ENCODE data around the gene FNDC7.
A peak's percentile ranks its signal among the peaks of the same experiment; 100 is the strongest.

The FNDC7 gene

DNA sequence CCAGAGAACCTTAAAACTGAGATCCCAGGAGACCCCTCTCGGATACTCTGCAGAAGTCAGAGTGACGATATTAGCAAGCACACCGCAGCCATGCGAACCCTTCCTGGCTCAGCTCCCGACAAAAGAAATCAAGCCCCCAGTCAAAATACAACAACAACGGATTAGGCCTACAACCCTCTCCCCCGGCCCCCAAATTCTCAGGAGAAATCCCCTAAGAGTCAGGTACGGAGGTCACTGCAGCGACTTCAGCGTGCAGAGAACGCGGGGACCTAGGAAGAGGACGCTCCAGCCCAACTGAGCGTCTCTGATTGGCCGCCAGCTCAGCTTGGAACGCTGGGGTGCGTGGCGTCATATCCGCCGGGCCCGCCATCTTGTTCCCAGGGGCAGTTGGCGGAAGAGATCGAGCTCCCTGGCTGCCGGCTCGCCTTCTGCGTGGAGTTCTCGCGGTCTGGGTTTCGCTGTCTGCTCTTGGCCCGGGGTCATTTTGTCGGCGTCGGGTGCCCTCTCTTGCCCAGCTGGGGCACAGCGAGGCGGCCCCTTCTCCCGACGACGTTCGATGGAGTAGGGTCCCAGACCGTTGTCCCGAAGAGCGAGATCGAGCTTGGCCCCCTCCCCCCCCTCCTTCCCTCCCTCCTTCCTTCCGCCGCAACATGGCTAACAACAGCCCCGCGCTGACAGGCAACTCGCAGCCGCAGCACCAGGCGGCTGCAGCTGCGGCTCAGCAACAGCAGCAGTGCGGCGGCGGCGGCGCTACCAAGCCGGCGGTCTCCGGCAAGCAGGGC, 20.6 kb upstream of the FNDC7 start, which contains the start of gene PRPF38B:
Gene PRPF38B, plus strand, starts transcription at position 369 of the 782 bp plus-strand sequence. Its CDS starts 282 bp downstream, at position 651.
- ChIA-PET POLR2A (interaction anchor here (0.5 to 2.5 kb wide), 54 partner anchors 11 to 1635 kb away, joined by 3 to 62 read pairs (median 4); partner anchors contain the start of genes CLCC1, EEIG2, SLC25A24 and STXBP3), CTCF (interaction anchor here (0.6 to 1.7 kb wide), 4 partner anchors 11 to 206 kb away, joined by 3 to 6 read pairs (median 4); no protein-coding TSS in a partner anchor)
- TF ChIP-seq, protein P1, sequence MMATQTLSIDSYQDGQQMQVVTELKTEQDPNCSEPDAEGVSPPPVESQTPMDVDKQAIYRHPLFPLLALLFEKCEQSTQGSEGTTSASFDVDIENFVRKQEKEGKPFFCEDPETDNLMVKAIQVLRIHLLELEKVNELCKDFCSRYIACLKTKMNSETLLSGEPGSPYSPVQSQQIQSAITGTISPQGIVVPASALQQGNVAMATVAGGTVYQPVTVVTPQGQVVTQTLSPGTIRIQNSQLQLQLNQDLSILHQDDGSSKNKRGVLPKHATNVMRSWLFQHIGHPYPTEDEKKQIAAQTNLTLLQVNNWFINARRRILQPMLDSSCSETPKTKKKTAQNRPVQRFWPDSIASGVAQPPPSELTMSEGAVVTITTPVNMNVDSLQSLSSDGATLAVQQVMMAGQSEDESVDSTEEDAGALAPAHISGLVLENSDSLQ (IDR thresholded peaks at IDR 0.05), result no peak
- peak; percentile 93 for TF ChIP-seq L3MBTL2 (conservative IDR thresholded peaks at IDR 0.05)
- no peak for TF ChIP-seq BHLHE40 (IDR thresholded peaks at IDR 0.05; ENCODE audit: borderline replicate concordance)
- peak; percentile 70 for TF ChIP-seq NFRKB (IDR thresholded peaks at IDR 0.05)
- TF ChIP-seq ELF4 (IDR thresholded peaks at IDR 0.05), result peak; percentile 83
- DNase-seq (ENCODE audit: extremely low spot score), result peak; percentile 95

DNA sequence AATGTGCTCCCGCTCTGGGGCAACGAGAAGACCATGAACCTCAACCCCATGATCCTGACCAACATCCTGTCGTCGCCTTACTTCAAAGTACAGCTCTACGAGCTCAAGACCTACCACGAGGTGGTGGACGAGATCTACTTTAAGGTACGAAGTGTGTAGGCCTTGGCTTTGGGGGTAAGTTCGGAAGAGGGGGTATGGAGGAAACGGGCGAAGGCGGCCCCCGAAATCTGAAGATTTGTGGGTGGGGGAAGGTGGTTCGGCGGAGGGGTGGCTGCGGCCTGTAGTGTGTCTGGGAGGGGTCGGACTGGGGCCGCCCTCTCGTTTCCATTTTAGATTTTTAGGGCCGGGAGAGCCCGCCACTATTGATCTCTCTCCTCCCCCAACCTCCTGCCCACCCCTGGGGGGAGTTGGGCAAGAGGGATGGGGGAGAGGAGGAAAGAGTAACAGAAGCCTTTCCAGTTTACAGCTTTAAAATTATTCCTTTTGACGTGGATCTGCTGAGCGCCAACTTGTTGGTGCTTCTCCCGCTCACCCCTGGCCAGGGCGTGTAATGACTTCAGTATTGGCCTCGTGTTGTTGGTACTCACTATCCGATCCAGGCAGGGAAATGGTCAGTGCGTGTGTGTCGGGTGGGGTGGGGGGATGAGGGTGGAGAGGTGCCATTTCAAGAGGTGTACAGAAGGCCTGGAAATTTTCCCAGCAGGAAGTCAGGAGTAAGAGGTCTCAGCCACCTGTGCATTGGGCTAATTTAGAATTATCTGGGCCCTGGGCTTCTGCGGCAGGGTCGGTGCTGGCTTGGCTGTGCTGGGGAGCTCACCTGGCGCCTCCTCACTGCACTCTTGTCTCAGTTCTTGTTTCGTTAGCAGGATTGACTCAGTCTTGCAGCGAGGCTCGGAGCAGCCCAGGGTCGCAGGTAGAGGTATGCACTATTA, 19.7 kb upstream of the FNDC7 start:
- POLR2A ChIA-PET, result interaction anchor here (0.8 to 2.5 kb wide), 46 partner anchors 11 to 493 kb away, joined by 3 to 62 read pairs (median 4); partner anchors contain the start of genes CLCC1, EEIG2, SLC25A24 and STXBP3
- DNase-seq (ENCODE audit: extremely low spot score), result peak; percentile 53

DNA sequence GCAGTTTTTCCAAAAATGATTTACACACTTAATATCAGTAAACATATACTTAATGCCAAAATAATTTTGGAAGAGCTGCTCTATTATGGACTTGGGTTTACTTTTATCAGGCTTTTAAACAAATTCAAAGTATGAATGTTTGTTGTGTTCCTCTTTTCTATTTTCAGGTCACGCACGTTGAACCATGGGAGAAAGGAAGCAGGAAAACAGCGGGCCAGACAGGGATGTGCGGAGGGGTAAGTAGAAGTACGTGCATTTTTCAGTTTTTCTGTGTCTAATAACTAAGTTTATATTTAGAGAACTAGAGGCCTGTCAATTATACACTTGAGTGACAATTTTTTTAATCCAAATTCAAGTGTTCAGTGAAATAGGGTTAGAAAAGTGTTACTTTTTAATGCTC, 17.2 kb upstream of the FNDC7 start:
- ChIA-PET POLR2A (no interaction called here), CTCF (no interaction called here)
- DNase-seq (ENCODE audit: extremely low spot score), result no peak
- no peak for TF ChIP-seq FOXK2 (IDR thresholded peaks at IDR 0.05)
- TF ChIP-seq, protein P1 (IDR thresholded peaks at IDR 0.05), result no peak
- TF ChIP-seq ELF4 (IDR thresholded peaks at IDR 0.05), result no peak
- TF ChIP-seq BHLHE40 (IDR thresholded peaks at IDR 0.05; ENCODE audit: borderline replicate concordance), result no peak
- no peak for TF ChIP-seq TARDBP (IDR thresholded peaks at IDR 0.05)
- TF ChIP-seq ARNT (IDR thresholded peaks at IDR 0.05), result no peak
- no peak for TF ChIP-seq L3MBTL2 (conservative IDR thresholded peaks at IDR 0.05)
- TF ChIP-seq CTBP1 (IDR thresholded peaks at IDR 0.05; ENCODE audit: borderline replicate concordance), result no peak
- TF ChIP-seq ZNF384 (IDR thresholded peaks at IDR 0.05), result no peak
- TF ChIP-seq HDGF (IDR thresholded peaks at IDR 0.05; ENCODE audit: borderline replicate concordance), result no peak
- no peak for TF ChIP-seq SP1 (IDR thresholded peaks at IDR 0.05)
- TF ChIP-seq SUZ12 (IDR thresholded peaks at IDR 0.05), result no peak
- TF ChIP-seq FOXM1 (IDR thresholded peaks at IDR 0.05; ENCODE audit: borderline replicate concordance), result no peak
- TF ChIP-seq NFRKB (IDR thresholded peaks at IDR 0.05), result no peak
- TF ChIP-seq FOXA1 (IDR thresholded peaks at IDR 0.05), result no peak
- no peak for TF ChIP-seq LEF1 (IDR thresholded peaks at IDR 0.05; ENCODE audit: borderline replicate concordance)

More for the DNA sequence above, 19.7 kb upstream of the FNDC7 start:
- TF ChIP-seq BHLHE40 (IDR thresholded peaks at IDR 0.05; ENCODE audit: borderline replicate concordance) (no peak), L3MBTL2 (conservative IDR thresholded peaks at IDR 0.05) (peak; percentile 68), FOXA1 (IDR thresholded peaks at IDR 0.05) (no peak), CTBP1 (IDR thresholded peaks at IDR 0.05; ENCODE audit: borderline replicate concordance) (no peak)
- TF ChIP-seq, protein P1 (IDR thresholded peaks at IDR 0.05), result no peak
- CTCF ChIA-PET, result interaction anchor here (0.6 to 1.7 kb wide), 3 partner anchors 141 to 206 kb away, joined by 3 to 6 read pairs (median 3); no protein-coding TSS in a partner anchor

DNA sequence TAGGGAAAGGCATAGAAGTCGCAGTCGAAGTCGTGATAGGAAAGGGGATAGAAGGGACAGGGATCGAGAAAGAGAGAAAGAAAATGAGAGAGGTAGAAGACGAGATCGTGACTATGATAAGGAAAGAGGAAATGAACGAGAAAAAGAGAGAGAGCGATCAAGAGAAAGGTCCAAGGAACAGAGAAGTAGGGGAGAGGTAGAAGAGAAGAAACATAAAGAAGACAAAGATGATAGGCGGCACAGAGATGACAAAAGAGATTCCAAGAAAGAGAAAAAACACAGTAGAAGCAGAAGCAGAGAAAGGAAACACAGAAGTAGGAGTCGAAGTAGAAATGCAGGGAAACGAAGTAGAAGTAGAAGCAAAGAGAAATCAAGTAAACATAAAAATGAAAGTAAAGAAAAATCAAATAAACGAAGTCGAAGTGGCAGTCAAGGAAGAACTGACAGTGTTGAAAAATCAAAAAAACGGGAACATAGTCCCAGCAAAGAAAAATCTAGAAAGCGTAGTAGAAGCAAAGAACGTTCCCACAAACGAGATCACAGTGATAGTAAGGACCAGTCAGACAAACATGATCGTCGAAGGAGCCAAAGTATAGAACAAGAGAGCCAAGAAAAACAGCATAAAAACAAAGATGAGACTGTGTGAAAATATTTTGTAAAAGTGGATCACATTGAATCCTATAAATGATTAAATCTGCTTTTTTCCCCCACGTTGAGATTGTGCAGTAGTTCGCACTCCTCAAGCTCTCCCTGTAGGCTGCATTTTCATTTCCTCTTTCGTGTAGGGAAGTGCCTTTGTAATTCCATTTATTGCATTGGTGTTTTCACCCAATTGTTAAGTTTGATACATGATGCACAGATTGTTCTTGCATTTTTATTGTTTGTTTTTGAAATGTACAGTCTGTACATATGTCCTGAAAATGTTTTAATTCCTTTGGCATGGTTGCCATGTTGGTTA, 13.1 kb upstream of the FNDC7 start:
- ChIA-PET POLR2A (no interaction called here), CTCF (no interaction called here)
- TF ChIP-seq FOXK2 (IDR thresholded peaks at IDR 0.05) (no peak), ELF4 (IDR thresholded peaks at IDR 0.05) (no peak), SUZ12 (IDR thresholded peaks at IDR 0.05) (no peak), SP1 (IDR thresholded peaks at IDR 0.05) (no peak), ZNF384 (IDR thresholded peaks at IDR 0.05) (no peak), L3MBTL2 (conservative IDR thresholded peaks at IDR 0.05) (no peak), BHLHE40 (IDR thresholded peaks at IDR 0.05; ENCODE audit: borderline replicate concordance) (no peak), ARNT (IDR thresholded peaks at IDR 0.05) (no peak), FOXM1 (IDR thresholded peaks at IDR 0.05; ENCODE audit: borderline replicate concordance) (no peak), CTBP1 (IDR thresholded peaks at IDR 0.05; ENCODE audit: borderline replicate concordance) (no peak), NFRKB (IDR thresholded peaks at IDR 0.05) (no peak), LEF1 (IDR thresholded peaks at IDR 0.05; ENCODE audit: borderline replicate concordance) (no peak), HDGF (IDR thresholded peaks at IDR 0.05; ENCODE audit: borderline replicate concordance) (no peak), FOXA1 (IDR thresholded peaks at IDR 0.05) (no peak)
- TF ChIP-seq, protein P1 (IDR thresholded peaks at IDR 0.05), result no peak
- DNase-seq (ENCODE audit: extremely low spot score), result no peak
